Measurements from ENCODE around the gene IPCEF1. TPM values are rescaled to one million over a fixed set of nuclear protein-coding genes. Genes with fewer than 3 reads are reported as not detected.
A peak's percentile ranks its signal among the peaks of the same experiment; 100 is the strongest.

Gene IPCEF1
- polyA plus RNA-seq, 3 donors, result 14.7 to 29.7 (median 16.5) TPM

DNA sequence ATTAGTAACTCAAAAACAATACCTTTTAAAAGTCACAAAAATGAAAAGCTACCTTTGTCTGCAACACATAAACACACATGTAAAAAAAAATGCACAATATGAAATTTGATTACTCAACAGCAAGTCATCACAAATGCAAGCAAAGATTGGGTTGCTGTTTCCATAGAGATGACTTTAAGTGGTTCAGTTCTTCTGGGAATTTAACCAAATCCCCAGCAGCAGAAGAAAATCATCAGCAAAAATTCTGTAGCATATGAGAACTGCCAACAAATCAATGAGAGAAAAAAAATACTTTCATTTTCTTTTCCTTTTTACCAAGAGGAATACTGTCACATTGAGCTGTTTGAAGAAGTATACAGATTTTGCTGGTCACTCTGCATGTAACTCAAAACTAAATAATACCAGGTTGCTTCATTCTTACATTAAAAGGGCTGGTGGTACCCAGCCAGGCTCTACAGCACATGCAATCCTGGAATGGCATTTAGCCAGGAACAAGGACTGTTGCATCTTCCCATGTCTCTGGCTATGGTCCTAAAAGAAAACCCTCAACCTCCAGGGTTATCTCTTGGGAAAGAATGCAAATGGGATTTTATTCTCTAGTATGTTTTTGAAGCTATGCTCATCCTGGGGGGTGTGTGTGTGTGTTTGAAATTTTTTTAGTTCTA is 159.3 kb downstream of the IPCEF1 start:
- TF ChIP-seq, protein P1, sequence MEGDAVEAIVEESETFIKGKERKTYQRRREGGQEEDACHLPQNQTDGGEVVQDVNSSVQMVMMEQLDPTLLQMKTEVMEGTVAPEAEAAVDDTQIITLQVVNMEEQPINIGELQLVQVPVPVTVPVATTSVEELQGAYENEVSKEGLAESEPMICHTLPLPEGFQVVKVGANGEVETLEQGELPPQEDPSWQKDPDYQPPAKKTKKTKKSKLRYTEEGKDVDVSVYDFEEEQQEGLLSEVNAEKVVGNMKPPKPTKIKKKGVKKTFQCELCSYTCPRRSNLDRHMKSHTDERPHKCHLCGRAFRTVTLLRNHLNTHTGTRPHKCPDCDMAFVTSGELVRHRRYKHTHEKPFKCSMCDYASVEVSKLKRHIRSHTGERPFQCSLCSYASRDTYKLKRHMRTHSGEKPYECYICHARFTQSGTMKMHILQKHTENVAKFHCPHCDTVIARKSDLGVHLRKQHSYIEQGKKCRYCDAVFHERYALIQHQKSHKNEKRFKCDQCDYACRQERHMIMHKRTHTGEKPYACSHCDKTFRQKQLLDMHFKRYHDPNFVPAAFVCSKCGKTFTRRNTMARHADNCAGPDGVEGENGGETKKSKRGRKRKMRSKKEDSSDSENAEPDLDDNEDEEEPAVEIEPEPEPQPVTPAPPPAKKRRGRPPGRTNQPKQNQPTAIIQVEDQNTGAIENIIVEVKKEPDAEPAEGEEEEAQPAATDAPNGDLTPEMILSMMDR (IDR thresholded peaks at IDR 0.05), result no peak
- H3K27ac ChIP-seq (ENCODE audit: low read depth in 1 of 2, low read length in 2 of 2), result peak overlapping the region in 1 of 2 donors; percentile 34
- H3K4me2 ChIP-seq (replicated peaks; ENCODE audit: extremely low read depth, low read length, poor library complexity, severe bottlenecking), result no peak overlapping the region
- peak overlapping the region in 1 of 7 donors; percentile 69 for H3K27ac Mint-ChIP-seq
- no peak overlapping the region for H3K4me3 Mint-ChIP-seq
- H4K20me1 ChIP-seq (ENCODE audit: insufficient read depth, low read length), result peaks cover 45% of the 10 kb centered on the region
- no peak overlapping the region for H2AFZ ChIP-seq (ENCODE audit: insufficient read depth, low read depth, low read length, poor library complexity, severe bottlenecking)
- intact Hi-C loops (cut with micrococcal nuclease), result no loop called here
- no peaks in the 10 kb centered on the region for H3K27me3 Mint-ChIP-seq (ENCODE audit: low read depth in 3 of 3)
- DNase-seq, result no peak
- peaks cover 11% of the 10 kb centered on the region for H3K4me1 Mint-ChIP-seq
- peaks cover 0 to 6% (median 2%) of the 10 kb centered on the region in 7 donors for H3K9me3 Mint-ChIP-seq
- peaks cover 50 to 86% of the 10 kb centered on the region in 2 donors for H3K36me3 ChIP-seq (replicated peaks in 1 of 2; ENCODE audit: control insufficient read depth in 1 of 2, insufficient read depth in 2 of 2, low read length in 2 of 2)
- no peak overlapping the region for H3K9ac ChIP-seq (ENCODE audit: insufficient read depth, low read length, poor library complexity, severe bottlenecking)
- H3K4me3 ChIP-seq (replicated peaks in 1 of 3; ENCODE audit: low read depth in 2 of 3, low read length in 3 of 3), result no peak overlapping the region
- no peaks in the 10 kb centered on the region for H3K9me3 ChIP-seq (replicated peaks in 1 of 2; ENCODE audit: control insufficient read depth in 1 of 2, insufficient read depth in 1 of 2, low read length in 2 of 2)
- H3K79me2 ChIP-seq (ENCODE audit: insufficient read depth, low read length), result peaks cover 24% of the 10 kb centered on the region
- H3K4me1 ChIP-seq (ENCODE audit: control insufficient read depth in 1 of 2, insufficient read depth in 2 of 2, low read length in 2 of 2), result peaks cover 2 to 5% of the 10 kb centered on the region in 2 donors
- H3K27me3 ChIP-seq (ENCODE audit: control insufficient read depth in 2 of 2, insufficient read depth in 2 of 2, low read length in 2 of 2), result no peaks in the 10 kb centered on the region
- H3K36me3 Mint-ChIP-seq, result peaks cover 78 to 88% of the 10 kb centered on the region in 2 donors

- Histone ChIP-seq H3K79me2 (ENCODE audit: insufficient read depth, low read length) (peaks cover 27% of the 10 kb centered on the region), H3K27ac (ENCODE audit: low read depth in 1 of 2, low read length in 2 of 2) (no peak overlapping the region), H3K9me3 (replicated peaks in 1 of 2; ENCODE audit: control insufficient read depth in 1 of 2, insufficient read depth in 1 of 2, low read length in 2 of 2) (no peaks in the 10 kb centered on the region), H3K4me1 (ENCODE audit: control insufficient read depth in 1 of 2, insufficient read depth in 2 of 2, low read length in 2 of 2) (no peaks in the 10 kb centered on the region), H2AFZ (ENCODE audit: insufficient read depth, low read depth, low read length, poor library complexity, severe bottlenecking) (no peak overlapping the region), H3K4me3 (replicated peaks in 1 of 3; ENCODE audit: low read depth in 2 of 3, low read length in 3 of 3) (no peak overlapping the region), H3K27me3 (ENCODE audit: control insufficient read depth in 2 of 2, insufficient read depth in 2 of 2, low read length in 2 of 2) (no peaks in the 10 kb centered on the region), H3K36me3 (replicated peaks in 1 of 2; ENCODE audit: control insufficient read depth in 1 of 2, insufficient read depth in 2 of 2, low read length in 2 of 2) (peaks cover 53 to 87% of the 10 kb centered on the region in 2 donors), H4K20me1 (ENCODE audit: insufficient read depth, low read length) (peaks cover 50% of the 10 kb centered on the region), H3K9ac (ENCODE audit: insufficient read depth, low read length, poor library complexity, severe bottlenecking) (no peak overlapping the region), H3K4me2 (replicated peaks; ENCODE audit: extremely low read depth, low read length, poor library complexity, severe bottlenecking) (no peak overlapping the region)
- TF ChIP-seq, protein P1 (IDR thresholded peaks at IDR 0.05), result no peak
- Mint-ChIP-seq H3K4me3 (no peak overlapping the region), H3K27ac (no peak overlapping the region), H3K9me3 (peaks cover 0 to 6% (median 2%) of the 10 kb centered on the region in 7 donors), H3K4me1 (peaks cover 3% of the 10 kb centered on the region), H3K36me3 (peaks cover 79 to 89% of the 10 kb centered on the region in 2 donors), H3K27me3 (ENCODE audit: low read depth in 3 of 3) (no peaks in the 10 kb centered on the region)
- no CpG with 5 or more reads among the region's 1 CpG for WGBS (ENCODE audit: insufficient coverage)
- no peak for DNase-seq
- intact Hi-C loops (cut with micrococcal nuclease), result no loop called here
These were observed 160.2 kb downstream of the IPCEF1 start for GRCh38 chr6:154196333-154196885.

Data from CD14-positive monocyte (primary cell).